WTC11 (cell line): Measurements from ENCODE around the gene TBC1D10B. TPM values are rescaled to one million over a fixed set of nuclear protein-coding genes. Genes with fewer than 3 reads are reported as not detected.
A peak's percentile ranks its signal among the peaks of the same experiment; 100 is the strongest.

Experiments used
- E2F1 ChIP-seq: sonication (generic); formaldehyde crosslinking; IDR thresholded peaks from 2 replicates; pipeline ENCODE4 v1.8.0; 2022; ENCODE audit warnings: mild to moderate bottlenecking, missing genetic modification reagents
- ELF4 ChIP-seq: sonication (generic); formaldehyde crosslinking; IDR thresholded peaks from 2 replicates; pipeline ENCODE4 v1.8.1; 2022; ENCODE audit warnings: low read depth, mild to moderate bottlenecking, moderate library complexity, missing genetic modification reagents
- ETV6 ChIP-seq: sonication (generic); formaldehyde crosslinking; IDR thresholded peaks from 2 replicates; pipeline ENCODE4 v1.8.1; 2022; ENCODE audit warnings: mild to moderate bottlenecking, missing genetic modification reagents
- FOXJ3 ChIP-seq: sonication (generic); formaldehyde crosslinking; IDR thresholded peaks from 2 replicates; pipeline ENCODE4 v1.9.0; 2021; ENCODE audit warnings: missing genetic modification reagents, mild to moderate bottlenecking, borderline replicate concordance
- FOXK1 ChIP-seq: sonication (generic); formaldehyde crosslinking; IDR thresholded peaks from 2 replicates; pipeline ENCODE4 v1.8.0; 2022; ENCODE audit warnings: mild to moderate bottlenecking, moderate library complexity, missing genetic modification reagents
- GTF2I ChIP-seq: fragments of 250-450 bp; sonication (Bioruptor Pico); conservative IDR thresholded peaks from 2 replicates; pipeline ENCODE4 v1.4.0; 2021; ENCODE audit warnings: mild to moderate bottlenecking
- HMGA2 ChIP-seq: fragments of 250-450 bp; sonication (Bioruptor Pico); IDR thresholded peaks from 2 replicates; pipeline ENCODE4 v1.4.0; 2021; ENCODE audit warnings: mild to moderate bottlenecking, moderate library complexity
- HMGXB4 ChIP-seq: sonication (generic); formaldehyde crosslinking; IDR thresholded peaks from 2 replicates; pipeline ENCODE4 v1.8.1; 2023; ENCODE audit warnings: mild to moderate bottlenecking, moderate library complexity, missing genetic modification reagents
- JUN ChIP-seq: sonication (generic); formaldehyde crosslinking; IDR thresholded peaks from 2 replicates; pipeline ENCODE4 v1.8.0; 2023; ENCODE audit warnings: mild to moderate bottlenecking, missing genetic modification reagents
- MYBL2 ChIP-seq: sonication (generic); formaldehyde crosslinking; IDR thresholded peaks from 2 replicates; pipeline ENCODE4 v1.8.1; 2023; ENCODE audit warnings: mild to moderate bottlenecking, moderate library complexity, missing genetic modification reagents
- NFYB ChIP-seq: sonication (generic); formaldehyde crosslinking; conservative IDR thresholded peaks from 2 replicates; pipeline ENCODE4 v1.8.0; 2022; ENCODE audit warnings: low read depth, missing genetic modification reagents
- NR3C1 ChIP-seq: sonication (generic); formaldehyde crosslinking; conservative IDR thresholded peaks from 2 replicates; pipeline ENCODE4 v1.8.1; 2023; ENCODE audit warnings: low read depth, mild to moderate bottlenecking, missing genetic modification reagents
- OVOL2 ChIP-seq: fragments of 250-450 bp; sonication (Bioruptor Pico); IDR thresholded peaks from 2 replicates; pipeline ENCODE4 v1.9.0; 2021; ENCODE audit warnings: mild to moderate bottlenecking, borderline replicate concordance
- TP53 ChIP-seq: sonication (generic); formaldehyde crosslinking; IDR thresholded peaks from 2 replicates; pipeline ENCODE4 v1.8.1; 2023; ENCODE audit warnings: mild to moderate bottlenecking, missing genetic modification reagents
- ZBTB43 ChIP-seq: sonication (generic); formaldehyde crosslinking; IDR thresholded peaks from 2 replicates; pipeline ENCODE4 v1.8.1; 2023; ENCODE audit warnings: mild to moderate bottlenecking, missing genetic modification reagents
- ZNF138 ChIP-seq: sonication (generic); formaldehyde crosslinking; conservative IDR thresholded peaks from 2 replicates; pipeline ENCODE4 v1.8.1; 2022; ENCODE audit warnings: mild to moderate bottlenecking, moderate library complexity, missing genetic modification reagents
- ZNF232 ChIP-seq: sonication (generic); formaldehyde crosslinking; IDR thresholded peaks from 2 replicates; pipeline ENCODE4 v1.8.0; 2022; ENCODE audit warnings: mild to moderate bottlenecking, missing genetic modification reagents
- ZNF281 ChIP-seq: sonication (generic); formaldehyde crosslinking; IDR thresholded peaks from 2 replicates; pipeline ENCODE4 v1.8.0; 2023; ENCODE audit warnings: mild to moderate bottlenecking, missing genetic modification reagents
- ZNF317 ChIP-seq: sonication (generic); formaldehyde crosslinking; IDR thresholded peaks from 2 replicates; pipeline ENCODE4 v1.8.1; 2023; ENCODE audit warnings: low read depth, mild to moderate bottlenecking, moderate library complexity, missing genetic modification reagents, borderline replicate concordance
- ZNF416 ChIP-seq: fragments of 250-450 bp; sonication (Bioruptor Pico); IDR thresholded peaks from 2 replicates; pipeline ENCODE4 v1.9.0; 2021; ENCODE audit warnings: mild to moderate bottlenecking, inconsistent platforms
- total RNA-seq: library from RNA; stranded (reverse); gene quantifications from 3 replicates; pipeline ENCODE4 v1.2.3, GENCODE V29; 2021
- TF ChIP-seq, protein P1 (sequence below): fragments of 250-450 bp; sonication (Bioruptor Pico); IDR thresholded peaks from 2 replicates; pipeline ENCODE4 v1.9.0; 2021; ENCODE audit warnings: moderate library complexity, mild to moderate bottlenecking, inconsistent platforms, borderline replicate concordance
- TF ChIP-seq, protein P2 (sequence below): sonication (generic); formaldehyde crosslinking; IDR thresholded peaks from 2 replicates; pipeline ENCODE4 v1.8.1; 2023; ENCODE audit warnings: mild to moderate bottlenecking, missing genetic modification reagents, moderate library complexity
- TF ChIP-seq, protein P3 (sequence below): sonication (generic); formaldehyde crosslinking; IDR thresholded peaks from 2 replicates; pipeline ENCODE4 v1.8.1; 2022; ENCODE audit warnings: missing genetic modification reagents, borderline replicate concordance
- TF ChIP-seq, protein P4 (sequence below): sonication (generic); formaldehyde crosslinking; IDR thresholded peaks from 2 replicates; pipeline ENCODE4 v1.8.1; 2022; ENCODE audit warnings: mild to moderate bottlenecking, moderate library complexity, missing genetic modification reagents

TBC1D10B gene
- total RNA-seq, 1 experiment from 2014 or later: 40.5 TPM

DNA sequence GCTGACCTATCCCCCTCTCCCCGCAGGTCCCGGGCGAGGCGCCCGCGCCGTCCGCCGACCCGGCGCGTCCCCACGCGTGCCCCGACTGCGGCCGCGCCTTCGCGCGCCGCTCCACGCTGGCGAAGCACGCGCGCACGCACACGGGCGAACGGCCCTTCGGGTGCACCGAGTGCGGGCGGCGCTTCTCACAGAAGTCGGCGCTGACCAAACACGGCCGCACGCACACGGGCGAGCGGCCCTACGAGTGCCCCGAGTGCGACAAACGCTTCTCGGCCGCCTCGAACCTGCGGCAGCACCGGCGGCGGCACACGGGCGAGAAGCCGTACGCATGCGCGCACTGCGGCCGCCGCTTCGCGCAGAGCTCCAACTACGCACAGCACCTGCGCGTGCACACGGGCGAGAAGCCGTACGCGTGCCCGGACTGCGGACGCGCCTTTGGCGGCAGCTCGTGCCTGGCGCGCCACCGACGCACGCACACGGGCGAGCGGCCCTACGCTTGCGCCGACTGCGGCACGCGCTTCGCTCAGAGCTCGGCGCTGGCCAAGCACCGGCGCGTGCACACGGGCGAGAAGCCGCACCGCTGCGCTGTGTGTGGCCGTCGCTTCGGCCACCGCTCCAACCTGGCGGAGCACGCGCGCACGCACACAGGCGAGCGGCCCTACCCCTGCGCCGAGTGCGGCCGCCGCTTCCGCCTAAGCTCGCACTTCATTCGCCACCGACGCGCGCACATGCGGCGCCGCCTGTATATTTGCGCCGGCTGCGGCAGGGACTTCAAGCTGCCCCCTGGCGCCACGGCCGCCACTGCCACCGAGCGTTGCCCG is 47.4 kb upstream of the TBC1D10B start (continued):
- TF ChIP-seq ZNF281 (CRISPR knock-in tag) (no peak), TP53 (peak; percentile 97; the same call in 1 of the 2 replicates), HMGA2 (CRISPR knock-in tag) (no peak), ETV6 (peak; percentile 96), FOXJ3 (CRISPR knock-in tag) (no peak), ZNF416 (no peak), NR3C1 (CRISPR knock-in tag) (peak; percentile 90), ZNF232 (peak; percentile 94), FOXK1 (CRISPR knock-in tag) (peak; percentile 98), E2F1 (CRISPR knock-in tag) (peak; percentile 79; the same call in 1 of the 2 replicates), HMGXB4 (CRISPR knock-in tag) (peak; percentile 96), JUN (CRISPR knock-in tag) (peak; percentile 83; the same call in 1 of the 2 replicates), MYBL2 (CRISPR knock-in tag) (peak; percentile 98), NFYB (CRISPR knock-in tag) (no peak; the same call in 1 of the 2 replicates), ELF4 (CRISPR knock-in tag) (peak; percentile 88), OVOL2 (CRISPR knock-in tag) (no peak), GTF2I (no peak), ZBTB43 (CRISPR knock-in tag) (peak; percentile 99), ZNF317 (CRISPR knock-in tag) (0 out of 2 replicates have a peak, but pooled peaks have one; percentile 51), ZNF138 (peak; percentile 98)
- TF ChIP-seq, protein P1, sequence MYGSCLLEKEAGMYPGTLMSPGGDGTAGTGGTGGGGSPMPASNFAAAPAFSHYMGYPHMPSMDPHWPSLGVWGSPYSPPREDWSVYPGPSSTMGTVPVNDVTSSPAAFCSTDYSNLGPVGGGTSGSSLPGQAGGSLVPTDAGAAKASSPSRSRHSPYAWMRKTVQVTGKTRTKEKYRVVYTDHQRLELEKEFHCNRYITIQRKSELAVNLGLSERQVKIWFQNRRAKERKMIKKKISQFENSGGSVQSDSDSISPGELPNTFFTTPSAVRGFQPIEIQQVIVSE: no peak
- TF ChIP-seq, protein P2, sequence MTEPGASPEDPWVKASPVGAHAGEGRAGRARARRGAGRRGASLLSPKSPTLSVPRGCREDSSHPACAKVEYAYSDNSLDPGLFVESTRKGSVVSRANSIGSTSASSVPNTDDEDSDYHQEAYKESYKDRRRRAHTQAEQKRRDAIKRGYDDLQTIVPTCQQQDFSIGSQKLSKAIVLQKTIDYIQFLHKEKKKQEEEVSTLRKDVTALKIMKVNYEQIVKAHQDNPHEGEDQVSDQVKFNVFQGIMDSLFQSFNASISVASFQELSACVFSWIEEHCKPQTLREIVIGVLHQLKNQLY (CRISPR knock-in tag): peak; percentile 84
- TF ChIP-seq, protein P3, sequence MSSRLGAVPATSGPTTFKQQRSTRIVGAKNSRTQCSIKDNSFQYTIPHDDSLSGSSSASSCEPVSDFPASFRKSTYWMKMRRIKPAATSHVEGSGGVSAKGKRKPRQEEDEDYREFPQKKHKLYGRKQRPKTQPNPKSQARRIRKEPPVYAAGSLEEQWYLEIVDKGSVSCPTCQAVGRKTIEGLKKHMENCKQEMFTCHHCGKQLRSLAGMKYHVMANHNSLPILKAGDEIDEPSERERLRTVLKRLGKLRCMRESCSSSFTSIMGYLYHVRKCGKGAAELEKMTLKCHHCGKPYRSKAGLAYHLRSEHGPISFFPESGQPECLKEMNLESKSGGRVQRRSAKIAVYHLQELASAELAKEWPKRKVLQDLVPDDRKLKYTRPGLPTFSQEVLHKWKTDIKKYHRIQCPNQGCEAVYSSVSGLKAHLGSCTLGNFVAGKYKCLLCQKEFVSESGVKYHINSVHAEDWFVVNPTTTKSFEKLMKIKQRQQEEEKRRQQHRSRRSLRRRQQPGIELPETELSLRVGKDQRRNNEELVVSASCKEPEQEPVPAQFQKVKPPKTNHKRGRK (CRISPR knock-in tag): 0 out of 2 replicates have a peak, but pooled peaks have one; percentile 33
- TF ChIP-seq, protein P4, sequence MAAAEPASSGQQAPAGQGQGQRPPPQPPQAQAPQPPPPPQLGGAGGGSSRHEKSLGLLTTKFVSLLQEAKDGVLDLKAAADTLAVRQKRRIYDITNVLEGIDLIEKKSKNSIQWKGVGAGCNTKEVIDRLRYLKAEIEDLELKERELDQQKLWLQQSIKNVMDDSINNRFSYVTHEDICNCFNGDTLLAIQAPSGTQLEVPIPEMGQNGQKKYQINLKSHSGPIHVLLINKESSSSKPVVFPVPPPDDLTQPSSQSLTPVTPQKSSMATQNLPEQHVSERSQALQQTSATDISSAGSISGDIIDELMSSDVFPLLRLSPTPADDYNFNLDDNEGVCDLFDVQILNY (CRISPR knock-in tag): peak; percentile 97
